Measurements from ENCODE around the gene DENND1B.

DNA sequence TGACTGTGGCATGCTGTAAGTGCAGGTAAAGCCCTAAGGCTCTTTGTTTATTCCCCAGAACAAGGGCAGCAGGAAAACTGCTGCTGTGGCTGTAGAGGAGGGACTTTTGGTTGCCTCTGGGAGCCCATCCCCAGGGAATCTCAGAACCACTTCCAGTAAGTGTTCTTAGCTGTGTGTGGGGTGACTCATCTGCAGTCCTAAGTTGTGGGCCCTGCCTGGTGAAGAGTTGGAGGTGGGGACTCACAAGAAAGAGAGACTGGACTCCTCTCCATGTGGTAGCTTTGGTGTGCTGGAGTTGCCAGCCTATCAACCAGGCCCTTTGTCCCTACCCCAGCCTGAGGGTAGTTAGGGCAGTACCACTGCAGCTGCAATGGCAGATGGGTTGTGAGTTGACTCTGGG, 24.0 kb upstream of the DENND1B start:
- TF ChIP-seq POLR2A (IDR thresholded peaks at IDR 0.05) = no peak
- TF ChIP-seq, protein P1, sequence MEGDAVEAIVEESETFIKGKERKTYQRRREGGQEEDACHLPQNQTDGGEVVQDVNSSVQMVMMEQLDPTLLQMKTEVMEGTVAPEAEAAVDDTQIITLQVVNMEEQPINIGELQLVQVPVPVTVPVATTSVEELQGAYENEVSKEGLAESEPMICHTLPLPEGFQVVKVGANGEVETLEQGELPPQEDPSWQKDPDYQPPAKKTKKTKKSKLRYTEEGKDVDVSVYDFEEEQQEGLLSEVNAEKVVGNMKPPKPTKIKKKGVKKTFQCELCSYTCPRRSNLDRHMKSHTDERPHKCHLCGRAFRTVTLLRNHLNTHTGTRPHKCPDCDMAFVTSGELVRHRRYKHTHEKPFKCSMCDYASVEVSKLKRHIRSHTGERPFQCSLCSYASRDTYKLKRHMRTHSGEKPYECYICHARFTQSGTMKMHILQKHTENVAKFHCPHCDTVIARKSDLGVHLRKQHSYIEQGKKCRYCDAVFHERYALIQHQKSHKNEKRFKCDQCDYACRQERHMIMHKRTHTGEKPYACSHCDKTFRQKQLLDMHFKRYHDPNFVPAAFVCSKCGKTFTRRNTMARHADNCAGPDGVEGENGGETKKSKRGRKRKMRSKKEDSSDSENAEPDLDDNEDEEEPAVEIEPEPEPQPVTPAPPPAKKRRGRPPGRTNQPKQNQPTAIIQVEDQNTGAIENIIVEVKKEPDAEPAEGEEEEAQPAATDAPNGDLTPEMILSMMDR (IDR thresholded peaks at IDR 0.05) = no peak
